HG02938 (cell line): ENCODE results near the gene NOC4L.
"Not testable (repeated sequence)": the region's sequence is repeated elsewhere in the genome, so short reads cannot be mapped to it uniquely, and the experiment has no call there.

Experiments used
- ATAC-seq: cut with Tn5 transposase; IDR thresholded peaks from one replicate; pipeline ENCODE4 v1.9.1; 2021; ENCODE audit warnings: mild to moderate bottlenecking, moderate library complexity; ENCODE audit not compliant: unreplicated experiment

The NOC4L gene

GRCh38 chr12:132191715-132192553 lies 47.7 kb downstream of the NOC4L start:
- no peak for ATAC-seq

GRCh38 chr12:132194056-132194455 lies 49.8 kb downstream of the NOC4L start:
- no peak for ATAC-seq

DNA sequence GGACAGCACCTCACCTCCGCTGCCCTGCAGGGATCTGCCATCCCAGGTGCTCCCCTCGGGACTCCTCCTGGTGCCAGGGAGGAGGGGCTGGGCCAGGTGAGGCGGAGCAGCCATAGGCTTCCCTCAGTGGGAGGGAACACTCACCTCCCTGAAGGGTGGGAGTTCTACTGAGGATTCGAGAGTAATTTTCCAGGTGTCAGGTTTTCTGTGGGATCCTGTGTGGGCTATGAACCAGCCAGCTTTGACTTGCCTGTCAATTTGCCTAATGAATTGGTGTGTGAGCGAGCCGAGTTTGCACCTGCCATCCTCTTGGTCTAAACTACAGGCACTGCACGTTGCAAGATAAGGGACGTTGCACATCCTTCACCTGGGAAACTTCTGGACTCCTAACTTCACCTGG lies 50.3 kb downstream of the NOC4L start:
- no peak for ATAC-seq

GRCh38 chr12:132195242-132195641 lies 51.0 kb downstream of the NOC4L start:
- ATAC-seq, result not testable (repeated sequence)

- no peak for ATAC-seq
These were observed 52.0 kb downstream of the NOC4L start for GRCh38 chr12:132196038-132196872.

DNA sequence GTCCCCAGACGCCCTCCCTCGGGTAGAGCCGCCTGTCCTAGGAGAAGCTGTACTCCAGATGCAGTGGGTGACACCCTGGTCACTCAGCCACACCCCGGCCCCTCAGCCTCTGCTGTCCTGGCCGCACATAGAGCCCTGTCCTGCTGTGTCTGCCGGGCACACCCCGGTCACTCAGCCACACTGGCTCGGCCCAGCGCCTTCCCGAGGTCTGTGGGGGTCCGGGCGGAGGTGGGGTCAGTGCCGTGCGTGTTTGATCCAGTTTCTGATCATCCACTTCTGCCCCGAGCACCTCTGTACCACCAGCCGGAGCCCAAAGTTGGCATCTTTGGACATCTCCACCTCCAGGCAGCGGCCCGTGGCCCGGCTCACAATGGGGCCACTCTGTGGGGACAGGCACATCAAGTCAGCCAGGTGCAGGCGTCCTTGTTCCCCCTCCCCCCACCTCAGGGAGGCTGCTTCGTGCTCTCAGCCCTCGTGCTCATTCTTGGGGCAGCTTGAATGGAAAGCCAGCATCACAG lies 52.7 kb downstream of the NOC4L start:
- no peak for ATAC-seq

- ATAC-seq, result no peak
These were observed 53.5 kb downstream of the NOC4L start for GRCh38 chr12:132197581-132198354.

DNA sequence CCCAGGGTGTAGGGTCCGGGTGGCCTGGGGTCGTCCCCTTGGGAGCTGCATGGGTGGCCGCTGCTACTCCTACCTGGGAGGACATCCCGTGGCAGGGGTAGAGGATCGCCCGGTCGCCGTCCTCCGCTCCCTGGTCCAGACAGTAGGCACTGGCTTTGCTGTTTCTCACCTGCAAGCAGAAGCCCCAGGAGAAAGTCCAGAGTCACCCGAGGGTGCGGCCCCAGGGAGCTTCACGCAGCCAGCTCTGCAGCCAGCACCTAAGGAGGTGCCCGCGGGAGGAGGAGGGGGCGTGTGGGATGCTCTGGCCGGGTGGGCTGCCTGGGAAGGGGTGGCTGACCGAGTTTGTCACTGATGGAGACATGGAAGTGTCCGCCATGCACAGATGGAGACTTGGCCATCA lies 54.8 kb downstream of the NOC4L start:
- no peak for ATAC-seq

DNA sequence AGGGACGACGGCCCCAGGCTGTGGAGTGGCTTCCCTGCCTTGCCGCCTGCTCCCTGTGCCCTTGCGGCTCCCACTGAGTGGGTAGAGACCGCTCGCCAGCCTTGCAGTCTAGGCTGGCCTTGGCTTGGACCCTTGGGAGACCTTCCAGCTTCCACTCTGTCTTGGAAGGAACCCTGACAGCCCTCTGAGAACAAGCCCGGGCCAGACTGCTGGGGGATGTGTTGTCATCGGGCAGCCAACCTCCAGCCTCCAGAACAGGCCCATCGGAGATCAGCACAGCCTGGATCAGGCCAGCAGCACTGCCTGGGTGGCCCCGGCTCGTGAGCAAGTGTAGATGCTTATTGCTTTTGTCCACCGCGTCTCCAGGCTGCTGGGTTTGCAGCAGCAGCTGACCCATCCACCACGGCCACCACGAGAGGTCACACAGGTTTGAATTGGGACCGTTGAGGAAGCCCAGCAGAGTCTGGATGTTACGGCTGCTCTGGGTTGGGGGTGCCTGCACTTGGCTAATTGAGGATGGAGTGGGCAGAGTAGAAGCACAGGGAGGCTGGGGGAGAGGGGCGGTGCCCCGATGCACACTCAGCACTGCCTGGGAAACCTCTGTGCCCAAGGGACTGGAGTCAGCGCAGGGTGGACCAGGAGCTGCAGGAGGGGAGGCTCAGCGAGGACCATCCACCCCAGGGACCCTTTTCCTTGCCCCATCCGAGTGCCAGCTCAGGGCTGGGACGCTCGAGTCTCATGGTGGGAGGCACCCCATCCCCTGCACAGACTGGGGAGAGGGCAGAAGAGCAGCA lies 55.5 kb downstream of the NOC4L start:
- no peak for ATAC-seq

GRCh38 chr12:132200800-132201199 lies 56.5 kb downstream of the NOC4L start:
- ATAC-seq, result no peak

- ATAC-seq, result no peak
These were observed 57.3 kb downstream of the NOC4L start for GRCh38 chr12:132201391-132202120.
